ENCODE data around the gene HNF1B. TPM values are rescaled to one million over a fixed set of nuclear protein-coding genes. Genes with fewer than 3 reads are reported as not detected.

The HNF1B gene
- total RNA-seq, 6 donors from 2014 or later = 14.4 to 31.4 (median 16.0) TPM

DNA sequence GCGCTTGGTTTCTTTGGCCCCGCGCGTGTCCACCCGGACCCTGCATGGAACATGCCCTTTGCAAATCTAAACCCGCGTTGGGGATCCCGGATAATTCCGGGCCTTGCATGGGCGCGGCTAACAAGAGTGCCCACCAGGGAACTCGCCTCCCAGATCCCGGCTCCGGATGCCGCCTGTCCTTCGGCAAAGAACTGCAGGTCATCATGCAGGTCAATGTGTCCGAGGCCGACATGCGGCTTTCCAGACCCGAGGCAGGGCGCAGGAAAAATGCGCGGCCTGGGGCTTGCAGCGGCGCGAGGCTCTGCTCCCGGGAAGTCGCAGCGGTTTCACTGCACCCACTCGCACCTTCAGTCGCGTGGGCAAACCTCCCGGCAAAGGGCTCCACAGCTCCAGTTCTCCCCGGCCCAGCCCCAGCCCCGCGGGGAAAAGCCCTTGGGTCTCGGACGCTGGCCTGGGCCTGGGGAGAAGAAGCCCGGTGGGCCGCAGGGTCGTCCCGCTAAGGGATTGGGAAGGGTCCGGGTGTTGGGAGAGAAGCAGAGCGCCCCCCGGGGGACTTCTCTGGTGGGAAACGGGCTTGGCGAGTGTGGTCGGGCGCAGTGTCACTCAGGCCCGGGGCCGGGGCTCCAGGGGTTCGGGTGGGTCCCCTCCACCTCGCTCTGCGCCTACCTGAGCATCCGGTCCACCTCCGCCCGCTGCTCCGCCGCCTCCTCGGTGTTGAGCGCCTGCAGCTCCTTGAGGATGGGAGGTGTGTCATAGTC, 805 bp downstream of the HNF1B start:
- Histone ChIP-seq H3K4me3 (peak overlapping the region; percentile 3 to 56 (median 48)), H3K36me3 (no peaks in the 10 kb centered on the region), H3K27me3 (peaks cover 0 to 53% (median 22%) of the 10 kb centered on the region in 4 donors), H3K4me1 (peaks cover 29 to 43% (median 33%) of the 10 kb centered on the region in 4 donors), H3K27ac (peak overlapping the region; percentile 75 to 86 (median 84)), H3K9me3 (no peaks in the 10 kb centered on the region)
- DNase-seq (peak; percentile 46 to 88), ATAC-seq (ENCODE audit: low FRiP score in 2 of 2) (peak; percentile 55 to 72)
- TF ChIP-seq POLR2A (IDR thresholded peaks at IDR 0.05) = no peak
- no peak for TF ChIP-seq EP300 (IDR thresholded peaks at IDR 0.05)
- TF ChIP-seq CTCF (IDR thresholded peaks at IDR 0.05) = no peak
- TF ChIP-seq POLR2AphosphoS5 (IDR thresholded peaks at IDR 0.05) = no peak
- WGBS, 2 donors = 0 to 2% methylated on average over 1 to 56 of the region's 61 CpGs

- 3 to 7% methylated on average over 9 to 18 of the region's 19 CpGs for WGBS, 2 donors
- peak; percentile 10 to 48 for ATAC-seq (ENCODE audit: low FRiP score in 2 of 2)
- DNase-seq = peak; percentile 27 to 79
These were observed 1.3 kb downstream of the HNF1B start for GRCh38 chr17:37743612-37743874.

GRCh38 chr17:37742762-37743611, 1.9 kb downstream of the HNF1B start:
- Histone ChIP-seq H3K4me1 (peaks cover 29 to 43% (median 33%) of the 10 kb centered on the region in 4 donors), H3K4me3 (peak overlapping the region in 3 of 4 donors; percentile 42 to 56 (median 54)), H3K9me3 (no peaks in the 10 kb centered on the region), H3K36me3 (no peaks in the 10 kb centered on the region), H3K27ac (peak overlapping the region; percentile 75 to 86 (median 84)), H3K27me3 (peaks cover 0 to 56% (median 24%) of the 10 kb centered on the region in 4 donors)
- TF ChIP-seq POLR2AphosphoS5 (IDR thresholded peaks at IDR 0.05) (no peak), POLR2A (IDR thresholded peaks at IDR 0.05) (peak in 1 of 4 donors; percentile 18)
- WGBS, 2 donors = 2% methylated on average over 39 to 61 of the region's 76 CpGs
- ATAC-seq (ENCODE audit: low FRiP score in 2 of 2) (peak in 1 of 2 donors; percentile 29), DNase-seq (peak in 1 of 2 donors; percentile 87)

More at GRCh38 chr17:37743612-37743874, 1.3 kb downstream of the HNF1B start:
- H3K4me1 ChIP-seq = peaks cover 29 to 43% (median 33%) of the 10 kb centered on the region in 4 donors
- peak overlapping the region; percentile 75 to 86 (median 84) for H3K27ac ChIP-seq
- H3K27me3 ChIP-seq = peaks cover 0 to 56% (median 24%) of the 10 kb centered on the region in 4 donors
- peak overlapping the region in 3 of 4 donors; percentile 42 to 56 (median 54) for H3K4me3 ChIP-seq
- TF ChIP-seq POLR2A (IDR thresholded peaks at IDR 0.05) = no peak
- no peaks in the 10 kb centered on the region for H3K36me3 ChIP-seq
- no peaks in the 10 kb centered on the region for H3K9me3 ChIP-seq

- ATAC-seq (ENCODE audit: low FRiP score in 2 of 2) = no peak
- Histone ChIP-seq H3K4me1 (peaks cover 29 to 43% (median 35%) of the 10 kb centered on the region in 4 donors), H3K4me3 (peak overlapping the region; percentile 24 to 56 (median 48)), H3K9me3 (no peaks in the 10 kb centered on the region), H3K36me3 (no peaks in the 10 kb centered on the region), H3K27me3 (peaks cover 0 to 56% (median 24%) of the 10 kb centered on the region in 4 donors), H3K27ac (peak overlapping the region; percentile 75 to 86 (median 84))
- TF ChIP-seq CTCF (IDR thresholded peaks at IDR 0.05) = no peak
- TF ChIP-seq POLR2A (IDR thresholded peaks at IDR 0.05) = no peak
- peak in 1 of 2 donors; percentile 87 for DNase-seq
- 3 to 4% methylated on average over 16 to 47 of the region's 51 CpGs for WGBS, 2 donors
These were observed 2.6 kb downstream of the HNF1B start for GRCh38 chr17:37742116-37742761.

- 10 to 14% methylated on average over 14 to 22 of the region's 22 CpGs for whole genome bisulfite sequencing, 2 donors
- no peak for DNase-seq
- H3K27me3 ChIP-seq = peaks cover 0 to 56% (median 24%) of the 10 kb centered on the region in 4 donors
These were observed 3.3 kb downstream of the HNF1B start for GRCh38 chr17:37741341-37742115.

More at GRCh38 chr17:37741341-37742115, 3.3 kb downstream of the HNF1B start:
- no peak for TF ChIP-seq CTCF (IDR thresholded peaks at IDR 0.05)
- no peak for TF ChIP-seq POLR2A (IDR thresholded peaks at IDR 0.05)
- TF ChIP-seq EP300 (IDR thresholded peaks at IDR 0.05) = no peak
- no peak for TF ChIP-seq POLR2AphosphoS5 (IDR thresholded peaks at IDR 0.05)
- Histone ChIP-seq H3K9me3 (no peaks in the 10 kb centered on the region), H3K36me3 (no peaks in the 10 kb centered on the region), H3K4me1 (peaks cover 29 to 43% (median 35%) of the 10 kb centered on the region in 4 donors), H3K27ac (peak overlapping the region; percentile 75 to 86 (median 84)), H3K4me3 (peak overlapping the region in 3 of 4 donors; percentile 42 to 56 (median 54))
- ATAC-seq (ENCODE audit: low FRiP score in 2 of 2) = no peak
